Astrocyte of the spinal cord (primary cell): ENCODE data around the gene SCARB2.

Experiments used
- DNase-seq: peaks from one replicate; pipeline ENCODE4 v3.0.0; 2011; ENCODE audit warnings: low read depth, low spot score
- H3K4me3 ChIP-seq: 2 replicates; pipeline ENCODE4 v1.5.1; 2011; ENCODE audit warnings: low read depth, mild to moderate bottlenecking, low read length, moderate library complexity
- in situ Hi-C: cut with HindIII; loops from 2 replicates; pipeline ENCODE4 v1.10.0; 2017; ENCODE audit warnings: low sequenced_read_pairs
- TF ChIP-seq, protein P1 (sequence below): IDR thresholded peaks from 2 replicates; pipeline ENCODE4 v1.5.1; 2012; ENCODE audit warnings: low read depth, mild to moderate bottlenecking, low read length, inconsistent platforms

The SCARB2 gene

DNA sequence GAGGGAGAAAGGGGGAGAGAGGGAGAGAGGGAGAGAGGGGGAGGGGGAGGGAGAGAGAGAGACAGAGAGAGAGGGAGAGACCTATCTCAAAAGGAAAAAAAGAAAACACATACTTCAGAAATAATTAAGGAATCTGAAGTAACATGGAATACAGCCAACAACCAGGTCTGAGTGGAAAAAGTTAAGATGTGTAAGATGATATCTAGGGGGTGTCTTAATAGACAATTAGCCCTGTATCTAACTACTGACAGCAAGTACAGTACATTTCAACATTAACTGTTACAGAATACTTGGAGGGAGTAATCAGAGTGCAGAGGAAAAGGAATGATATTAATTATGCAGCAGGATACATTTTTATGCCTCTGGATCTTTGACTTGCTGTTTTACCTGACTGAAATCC, 87.8 kb downstream of the SCARB2 start:
- TF ChIP-seq, protein P1, sequence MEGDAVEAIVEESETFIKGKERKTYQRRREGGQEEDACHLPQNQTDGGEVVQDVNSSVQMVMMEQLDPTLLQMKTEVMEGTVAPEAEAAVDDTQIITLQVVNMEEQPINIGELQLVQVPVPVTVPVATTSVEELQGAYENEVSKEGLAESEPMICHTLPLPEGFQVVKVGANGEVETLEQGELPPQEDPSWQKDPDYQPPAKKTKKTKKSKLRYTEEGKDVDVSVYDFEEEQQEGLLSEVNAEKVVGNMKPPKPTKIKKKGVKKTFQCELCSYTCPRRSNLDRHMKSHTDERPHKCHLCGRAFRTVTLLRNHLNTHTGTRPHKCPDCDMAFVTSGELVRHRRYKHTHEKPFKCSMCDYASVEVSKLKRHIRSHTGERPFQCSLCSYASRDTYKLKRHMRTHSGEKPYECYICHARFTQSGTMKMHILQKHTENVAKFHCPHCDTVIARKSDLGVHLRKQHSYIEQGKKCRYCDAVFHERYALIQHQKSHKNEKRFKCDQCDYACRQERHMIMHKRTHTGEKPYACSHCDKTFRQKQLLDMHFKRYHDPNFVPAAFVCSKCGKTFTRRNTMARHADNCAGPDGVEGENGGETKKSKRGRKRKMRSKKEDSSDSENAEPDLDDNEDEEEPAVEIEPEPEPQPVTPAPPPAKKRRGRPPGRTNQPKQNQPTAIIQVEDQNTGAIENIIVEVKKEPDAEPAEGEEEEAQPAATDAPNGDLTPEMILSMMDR = no peak
- in situ Hi-C loops = no loop called here
- H3K4me3 ChIP-seq = no peak overlapping the region
- no peak for DNase-seq

DNA sequence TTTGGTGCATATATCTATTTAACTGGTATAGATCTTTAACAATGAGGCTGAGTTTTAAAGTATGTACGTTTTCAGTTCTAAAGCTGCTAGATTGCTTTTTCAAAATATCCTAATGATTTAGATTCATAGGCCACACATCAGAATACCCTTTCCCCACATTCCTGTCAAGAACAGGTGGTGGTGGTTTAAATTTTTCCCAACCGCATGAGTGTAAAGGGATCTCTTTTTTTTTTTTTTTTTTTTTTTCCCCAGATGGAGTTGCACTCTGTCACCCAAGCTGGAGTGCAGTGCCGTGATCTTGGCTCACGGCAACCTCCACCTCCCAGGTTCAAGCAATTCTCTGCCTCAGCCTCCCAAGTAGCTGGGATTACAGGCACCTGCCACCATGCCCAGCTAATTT, 93.4 kb downstream of the SCARB2 start:
- no peak overlapping the region for H3K4me3 ChIP-seq
- DNase-seq = no peak
- TF ChIP-seq, protein P1 = no peak
- in situ Hi-C loops = no loop called here

DNA sequence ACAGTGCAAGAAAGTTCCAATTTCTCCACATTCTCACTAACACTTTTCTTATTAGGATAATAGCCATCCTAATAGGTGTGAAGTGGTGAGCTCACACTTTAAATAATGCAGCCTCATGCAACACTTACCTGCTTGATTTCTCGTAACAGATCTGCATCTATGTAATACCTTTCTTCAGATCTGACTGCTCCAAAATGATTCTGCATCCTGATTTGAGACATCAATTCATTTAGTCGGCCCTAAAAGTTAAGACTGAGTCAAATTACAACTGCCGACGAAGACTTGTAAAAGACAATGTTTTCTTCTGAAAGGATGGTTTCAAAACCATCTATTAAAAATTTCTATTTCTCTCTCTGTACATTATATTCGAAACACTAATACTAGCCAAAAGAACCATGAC, 96.1 kb downstream of the SCARB2 start:
- DNase-seq = no peak
- in situ Hi-C loops = no loop called here
- TF ChIP-seq, protein P1 = no peak
- no peak overlapping the region for H3K4me3 ChIP-seq

DNA sequence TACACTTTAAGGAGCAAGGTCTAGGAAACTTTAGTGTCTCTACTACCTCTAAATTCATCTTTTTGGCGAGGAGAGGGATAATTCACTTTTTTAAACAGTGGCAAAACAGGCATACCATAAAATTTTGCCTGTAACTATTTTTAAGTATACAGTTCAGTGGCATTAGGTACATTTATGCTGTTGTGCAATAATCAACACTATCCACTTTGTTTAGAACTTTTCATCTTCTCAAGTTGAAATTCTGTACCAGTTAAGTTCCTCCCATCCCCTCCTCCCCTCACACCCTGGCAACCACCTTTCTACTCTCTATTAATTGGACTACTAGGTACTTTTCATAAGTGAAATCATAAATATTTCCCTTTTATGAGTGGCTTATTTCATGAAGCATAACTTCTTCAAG, 96.8 kb downstream of the SCARB2 start:
- TF ChIP-seq, protein P1 = no peak
- H3K4me3 ChIP-seq = no peak overlapping the region
- no peak for DNase-seq
- in situ Hi-C loops = no loop called here
